HG03108 (cell line): ENCODE measurements around the gene IQSEC3.

Experiments used
- ATAC-seq: cut with Tn5 transposase; IDR thresholded peaks from one replicate; pipeline ENCODE4 v1.9.1; 2021; ENCODE audit warnings: moderate library complexity; ENCODE audit not compliant: unreplicated experiment

IQSEC3 gene

DNA sequence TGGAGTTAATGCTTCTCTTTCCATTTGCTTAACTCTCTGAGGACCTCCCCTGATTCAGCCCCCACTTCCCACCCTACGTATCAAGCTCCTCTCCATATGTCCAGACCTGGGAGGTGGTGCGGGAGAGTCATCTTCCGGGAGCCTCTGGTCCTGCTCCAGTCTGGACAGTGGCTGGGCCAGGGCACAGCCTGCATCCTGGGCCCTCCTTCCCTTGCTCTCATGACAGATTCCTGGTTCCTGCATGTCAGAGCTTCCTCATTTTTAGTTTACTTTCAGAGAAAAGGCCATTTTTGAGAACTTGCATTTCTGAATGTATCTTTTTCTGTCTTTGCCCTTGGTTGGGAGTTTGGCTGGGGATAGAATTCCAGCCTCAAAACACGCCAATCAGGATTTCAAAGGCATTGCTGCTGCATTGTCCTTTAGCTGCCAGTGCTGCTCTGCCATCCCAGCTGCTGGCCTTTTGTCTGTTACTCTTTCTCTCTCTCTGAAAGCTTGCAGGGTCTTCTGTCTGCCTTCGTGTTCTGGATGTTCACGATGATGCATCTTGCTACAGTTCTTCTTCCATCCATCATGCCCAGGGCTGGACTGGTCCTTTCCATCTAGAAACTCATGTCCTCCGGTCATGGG is 92.7 kb downstream of the IQSEC3 start:
- ATAC-seq: no peak

DNA sequence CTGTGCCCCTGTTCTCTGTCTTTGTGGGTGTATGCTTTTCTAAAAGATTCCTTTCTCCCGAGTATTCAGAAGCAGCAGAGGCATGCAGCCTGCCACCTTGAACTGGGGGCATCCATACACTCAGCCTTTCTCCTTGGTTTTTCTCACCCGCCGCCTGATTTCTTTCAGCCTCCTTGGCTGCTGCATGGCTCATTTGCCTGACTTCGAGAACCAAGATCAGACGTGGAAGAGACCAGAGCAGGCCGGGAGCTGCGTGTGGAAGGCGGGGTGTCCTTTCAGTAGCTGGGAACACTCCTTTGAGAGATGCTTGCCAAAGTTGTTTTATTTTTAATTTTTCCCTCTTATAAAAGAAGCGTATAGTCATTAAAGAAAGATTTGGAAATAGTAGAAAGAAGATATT is 94.3 kb downstream of the IQSEC3 start:
- ATAC-seq: no peak

DNA sequence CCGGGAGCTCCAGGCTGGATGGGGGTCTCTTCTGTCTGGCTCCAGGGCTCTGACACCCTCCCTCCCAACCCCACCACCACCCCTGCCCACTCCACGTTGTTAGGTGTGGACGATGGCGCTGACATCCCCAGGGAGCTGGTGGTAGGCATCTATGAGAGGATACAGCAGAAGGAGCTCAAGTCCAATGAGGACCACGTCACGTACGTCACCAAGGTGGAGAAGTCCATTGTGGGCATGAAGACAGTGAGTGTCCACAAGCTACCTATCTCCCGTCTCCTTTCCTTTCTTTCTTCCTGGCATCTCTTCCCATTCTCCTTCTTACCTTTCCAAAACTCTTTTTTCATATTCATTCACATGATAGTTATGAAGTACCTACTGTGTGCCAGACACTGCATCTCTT is 95.3 kb downstream of the IQSEC3 start:
- no peak for ATAC-seq

DNA sequence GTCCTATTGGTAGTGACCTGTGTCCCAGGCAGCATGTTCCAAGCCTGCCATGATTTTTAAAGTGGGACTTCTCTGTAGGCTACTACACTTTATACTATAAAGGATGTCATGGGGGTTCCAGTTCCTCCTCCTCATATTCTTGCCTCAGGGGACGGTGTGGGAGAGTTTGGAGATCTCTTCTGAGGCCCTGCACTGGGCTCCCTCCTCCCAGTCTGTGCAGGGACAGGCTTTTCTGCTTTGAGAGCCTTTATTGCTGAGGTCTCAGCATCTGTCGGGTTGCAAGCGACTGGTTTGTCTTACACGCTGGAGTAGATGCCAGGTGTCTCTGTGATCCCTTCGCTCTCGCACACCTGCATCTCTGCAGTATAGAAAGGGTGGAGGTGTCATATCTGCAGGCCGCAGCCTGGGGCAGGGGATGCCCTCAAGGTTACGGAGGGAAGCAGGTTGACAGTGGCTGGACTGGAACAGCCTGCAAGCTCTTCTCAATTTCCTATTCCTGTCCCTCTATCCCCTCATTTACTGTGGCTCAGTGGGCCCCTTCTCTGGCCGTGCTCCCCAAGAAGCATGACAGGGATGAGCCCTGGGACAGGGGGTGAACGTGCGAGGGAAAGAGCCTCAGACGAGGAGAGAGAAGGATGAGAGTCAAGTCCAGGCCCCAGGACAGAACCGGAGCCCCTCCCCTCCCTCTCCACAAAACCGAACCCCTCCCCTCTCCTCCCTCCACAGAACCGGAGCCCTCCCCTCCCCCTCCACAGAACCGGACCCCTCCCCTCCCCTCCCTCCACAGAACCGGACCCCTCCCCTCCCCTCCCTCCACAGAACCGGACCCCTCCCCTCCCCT is 96.1 kb downstream of the IQSEC3 start:
- no peak for ATAC-seq

DNA sequence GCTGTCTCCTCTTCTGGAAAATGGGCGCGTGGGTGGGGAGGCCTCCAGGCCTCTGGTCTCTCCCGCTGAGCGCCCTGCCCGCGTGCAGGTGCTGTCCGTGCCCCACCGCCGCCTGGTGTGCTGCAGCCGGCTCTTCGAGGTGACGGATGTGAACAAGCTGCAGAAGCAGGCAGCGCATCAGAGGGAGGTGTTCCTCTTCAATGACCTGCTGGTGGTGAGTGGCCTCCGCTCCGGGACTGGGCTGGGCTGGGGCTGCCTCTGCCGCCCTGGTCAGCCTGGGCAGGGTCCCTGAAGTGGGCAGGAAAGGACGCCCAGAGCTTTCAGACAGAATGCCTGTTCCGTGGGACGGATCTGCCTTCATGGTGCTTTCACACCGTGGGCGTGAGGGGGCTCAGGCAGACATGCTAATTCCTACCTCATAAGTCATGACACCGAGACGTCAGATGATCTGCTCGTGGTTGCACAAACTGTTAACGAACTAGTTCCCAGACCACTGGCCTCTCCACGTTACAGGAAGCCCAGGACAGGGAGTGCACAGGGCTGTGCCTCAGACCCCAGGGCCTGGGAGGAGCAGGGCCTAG is 96.9 kb downstream of the IQSEC3 start:
- ATAC-seq: no peak

DNA sequence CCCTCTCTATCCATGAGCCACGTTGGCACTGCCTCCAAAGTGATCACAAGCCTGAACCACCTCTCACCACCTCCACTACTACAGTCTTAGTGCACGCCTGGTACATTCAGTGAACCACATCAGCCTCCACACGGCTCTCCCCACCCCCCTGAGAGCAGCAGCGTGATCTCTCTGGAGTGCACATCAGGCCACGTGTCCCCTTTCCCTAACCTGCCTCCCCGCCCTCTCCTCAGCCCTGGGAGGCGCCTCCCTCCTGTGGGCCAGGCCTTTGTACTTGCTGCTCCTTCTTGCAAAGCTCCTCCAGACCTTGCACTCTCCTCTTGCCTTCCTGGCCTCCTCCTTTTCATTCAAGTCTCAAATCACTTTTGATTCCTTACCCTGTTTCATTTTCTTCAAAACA is 97.6 kb downstream of the IQSEC3 start:
- no peak for ATAC-seq

DNA sequence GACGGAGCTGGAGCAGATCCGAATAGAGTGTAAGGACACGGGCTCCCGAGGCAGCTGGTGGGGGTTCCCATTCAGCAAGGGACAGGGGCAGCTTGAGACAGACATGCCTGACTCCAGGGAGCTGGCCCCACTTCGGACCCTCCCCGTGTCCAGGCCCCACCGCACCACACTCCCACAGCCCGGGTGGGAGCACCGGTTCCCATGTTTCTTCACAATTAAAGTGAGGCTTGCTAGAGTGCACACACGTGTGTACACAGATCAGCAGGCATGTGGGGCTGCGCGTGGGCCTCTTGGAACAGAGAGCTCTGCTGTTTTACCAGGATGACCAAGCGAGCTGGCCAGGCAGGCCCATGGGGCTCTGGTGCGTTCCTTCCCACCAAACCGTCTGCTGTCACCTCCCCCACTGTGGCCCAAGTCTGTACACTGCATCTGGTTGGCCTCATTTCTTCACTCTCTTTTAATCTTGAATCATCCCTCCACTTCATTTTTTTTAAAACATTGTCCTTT is 99.3 kb downstream of the IQSEC3 start:
- no peak for ATAC-seq

DNA sequence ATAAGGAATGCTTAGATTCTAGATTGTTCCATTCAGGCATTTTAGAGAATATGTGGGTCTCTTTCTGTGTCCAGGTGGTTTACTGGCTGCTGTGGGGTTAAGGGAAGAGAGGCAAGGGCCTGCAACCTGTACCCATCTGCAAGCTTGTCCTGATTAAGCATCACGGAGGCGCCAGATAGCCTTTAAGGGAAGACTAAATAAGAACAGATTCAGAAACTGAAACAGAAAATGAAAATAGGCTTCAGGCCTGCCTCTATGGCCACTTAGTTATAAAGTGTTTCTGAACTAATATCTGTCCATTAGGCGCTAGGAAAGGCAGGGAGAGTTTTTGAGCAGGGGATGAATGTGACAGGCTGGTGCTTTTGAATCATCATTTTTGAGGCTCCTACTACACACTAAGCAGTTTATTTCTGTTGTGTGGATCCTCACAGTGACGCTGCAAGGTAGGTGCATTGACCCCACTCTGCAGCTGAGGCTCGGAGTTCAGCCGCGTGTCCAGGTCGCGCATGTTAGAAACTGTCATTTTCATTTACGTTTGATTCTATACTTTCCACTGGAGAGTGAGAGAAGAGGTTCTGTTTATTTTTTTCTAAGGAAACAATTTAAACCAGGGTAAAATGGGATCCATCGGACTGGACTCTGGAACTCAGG is 100.0 kb downstream of the IQSEC3 start:
- no peak for ATAC-seq

DNA sequence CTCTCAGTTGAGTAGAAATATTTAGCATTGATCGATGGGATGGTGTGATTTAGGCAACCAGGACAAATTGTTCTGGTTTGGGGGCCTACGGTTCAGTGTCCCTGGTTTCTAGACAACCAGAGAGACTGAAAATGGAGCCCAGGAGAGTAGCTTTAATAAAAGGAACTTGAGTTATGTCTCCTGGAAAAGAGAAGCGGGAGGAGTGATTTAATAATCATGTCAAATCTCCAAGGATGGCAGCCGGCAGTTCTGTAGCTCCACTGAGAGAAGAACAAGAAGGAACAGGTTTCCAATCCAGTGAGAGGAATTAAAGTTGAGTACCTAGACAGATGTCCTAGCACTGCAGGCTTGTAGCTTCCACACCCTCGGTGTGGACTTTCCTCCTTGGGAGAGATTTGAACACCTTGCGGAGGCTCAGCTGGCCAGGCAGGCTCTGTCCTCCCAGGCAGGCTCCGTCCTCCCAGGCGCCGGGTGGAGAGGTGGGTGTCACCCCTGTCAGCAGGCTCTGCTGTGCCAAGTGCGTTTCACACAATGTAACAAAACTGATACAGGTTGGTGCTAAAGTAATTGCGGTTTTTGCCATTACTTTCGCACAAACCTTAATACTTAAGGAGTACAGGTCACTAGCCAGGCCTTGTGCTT is 101.5 kb downstream of the IQSEC3 start:
- no peak for ATAC-seq

DNA sequence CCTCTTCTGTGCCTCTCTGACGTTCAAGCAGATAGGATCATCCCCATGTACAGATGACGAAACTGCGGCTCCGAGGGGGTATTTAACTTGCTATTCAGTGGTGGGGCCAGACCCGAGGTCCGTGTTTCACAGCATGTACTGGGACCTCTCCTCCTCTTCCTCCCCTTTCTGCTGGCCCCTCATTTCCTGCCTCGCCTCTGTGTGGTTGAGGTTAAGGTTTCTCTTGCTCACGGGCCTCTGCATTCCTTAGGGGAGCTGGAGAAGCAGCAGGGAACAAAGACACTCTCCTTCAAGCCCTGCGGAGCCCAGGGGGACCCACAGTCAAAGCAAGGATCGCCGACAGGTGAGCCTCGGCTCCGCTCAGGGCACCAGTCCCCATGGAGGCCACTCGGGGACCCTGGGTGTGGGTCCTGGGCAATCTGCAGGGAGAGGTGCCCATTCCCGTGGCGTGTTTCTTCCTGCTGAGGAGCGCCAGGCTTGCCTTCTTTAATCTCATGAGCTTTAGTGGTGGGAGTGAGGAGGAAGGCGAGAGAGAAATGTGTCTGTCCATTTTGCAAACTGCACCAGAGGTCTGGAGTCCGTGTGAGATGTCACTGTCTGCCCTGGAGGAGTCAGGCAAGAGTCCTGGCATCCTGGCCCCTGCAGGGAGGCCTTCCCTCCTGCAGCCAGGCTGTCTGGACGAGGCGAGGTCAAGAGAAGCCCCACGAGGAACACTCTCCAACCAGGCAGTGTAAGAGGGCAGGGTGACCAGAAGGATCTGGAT is 102.4 kb downstream of the IQSEC3 start:
- ATAC-seq: no peak

DNA sequence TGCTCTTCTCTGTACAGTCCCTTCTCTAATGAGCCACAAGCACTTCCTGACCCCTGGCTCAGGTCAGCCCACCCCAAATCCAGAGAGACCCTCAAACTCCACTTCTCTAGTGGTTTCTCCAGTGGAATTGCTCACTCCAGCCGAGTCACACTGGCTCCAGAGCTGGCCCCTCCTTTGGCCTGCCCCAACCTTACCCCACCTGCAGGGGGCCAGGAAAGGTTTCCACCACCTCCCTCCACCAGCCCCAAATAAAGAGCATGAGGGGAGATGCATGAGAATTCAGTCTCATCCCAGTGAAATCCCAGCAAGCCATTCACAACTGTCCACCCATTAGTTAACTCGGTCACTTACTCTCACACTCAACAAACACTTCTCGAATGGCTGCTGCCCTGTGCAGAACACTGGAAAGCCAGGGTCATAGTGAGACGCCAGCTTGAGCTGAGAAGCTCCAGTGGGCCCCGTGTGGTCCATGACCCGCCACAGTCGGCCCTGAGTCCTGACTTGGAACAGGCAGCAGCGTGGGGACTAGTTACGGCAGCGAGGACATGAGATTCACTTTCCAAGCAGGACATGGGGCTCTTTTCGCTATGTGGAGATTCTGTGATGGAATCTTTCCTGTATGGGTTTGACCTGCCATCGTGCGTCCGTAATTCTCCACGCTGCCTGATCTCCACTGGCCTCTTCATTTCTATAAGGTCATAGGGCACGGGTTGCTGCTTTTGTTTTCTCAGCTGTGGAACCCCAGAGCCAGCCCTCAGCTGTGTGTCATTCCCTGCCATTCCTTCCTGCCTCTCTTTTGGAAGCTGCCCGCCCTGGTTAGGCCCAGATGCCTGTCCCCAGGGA is 103.2 kb downstream of the IQSEC3 start:
- no peak for ATAC-seq

DNA sequence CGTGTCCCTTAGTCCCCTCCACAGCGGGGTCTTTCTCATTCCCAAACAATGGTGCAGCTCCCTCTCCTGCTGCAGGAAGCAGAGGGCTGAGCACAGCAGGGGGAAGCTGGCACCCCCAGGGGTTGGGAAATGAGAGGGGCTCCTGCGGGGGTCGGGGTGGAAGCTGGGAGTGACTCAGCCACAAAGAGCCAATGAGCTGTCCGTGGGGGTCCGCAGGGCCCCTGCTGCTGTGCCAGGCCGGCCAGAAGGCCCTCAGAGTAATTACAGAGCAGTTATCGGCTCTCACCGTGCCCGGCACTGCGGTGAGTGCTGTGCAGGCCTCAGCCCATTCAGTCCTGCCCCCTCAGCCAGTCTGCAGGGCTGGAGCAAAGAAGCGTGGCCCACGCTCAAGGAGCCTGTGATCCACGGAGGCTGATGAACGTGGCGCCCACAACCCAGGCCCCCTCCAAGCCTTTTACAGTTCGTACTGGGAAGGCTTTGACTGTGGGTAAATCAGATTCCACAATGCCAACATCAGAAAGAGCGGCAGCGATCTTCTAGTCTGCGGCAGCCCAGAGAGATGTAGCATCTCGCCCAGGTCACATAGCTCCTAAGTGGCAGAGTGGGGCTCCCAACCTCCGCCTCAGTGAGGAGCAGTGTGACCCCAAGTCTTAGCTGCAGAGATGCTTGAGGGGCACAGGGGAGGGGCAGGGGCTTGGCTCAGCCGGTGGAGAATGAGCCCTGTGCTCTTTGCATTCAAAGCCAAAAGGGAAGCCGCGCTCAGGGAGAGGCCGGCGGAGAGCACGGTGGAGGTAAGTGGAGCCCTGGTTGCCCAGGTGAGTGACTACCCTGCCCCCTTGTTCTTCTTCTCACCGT is 104.0 kb downstream of the IQSEC3 start:
- no peak for ATAC-seq

DNA sequence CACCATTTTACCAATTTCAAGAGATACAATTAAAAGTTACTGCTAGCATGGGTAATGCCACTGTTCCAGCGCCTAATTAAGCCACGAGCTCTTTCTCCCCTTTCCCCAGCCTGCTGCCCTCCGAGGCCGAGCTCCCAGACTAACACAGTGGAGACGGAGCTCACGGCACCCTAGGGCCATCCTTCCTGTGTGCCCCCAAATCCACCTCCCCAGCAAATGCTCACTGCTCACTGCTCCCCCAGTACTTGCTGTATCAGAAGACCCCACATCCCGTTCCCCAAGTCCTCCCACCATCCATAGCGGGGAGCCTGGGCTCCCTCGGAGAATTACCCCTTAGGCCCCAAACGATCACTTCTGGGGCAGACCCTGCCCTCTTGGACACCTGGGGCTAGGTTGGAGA is 104.7 kb downstream of the IQSEC3 start:
- ATAC-seq: no peak

DNA sequence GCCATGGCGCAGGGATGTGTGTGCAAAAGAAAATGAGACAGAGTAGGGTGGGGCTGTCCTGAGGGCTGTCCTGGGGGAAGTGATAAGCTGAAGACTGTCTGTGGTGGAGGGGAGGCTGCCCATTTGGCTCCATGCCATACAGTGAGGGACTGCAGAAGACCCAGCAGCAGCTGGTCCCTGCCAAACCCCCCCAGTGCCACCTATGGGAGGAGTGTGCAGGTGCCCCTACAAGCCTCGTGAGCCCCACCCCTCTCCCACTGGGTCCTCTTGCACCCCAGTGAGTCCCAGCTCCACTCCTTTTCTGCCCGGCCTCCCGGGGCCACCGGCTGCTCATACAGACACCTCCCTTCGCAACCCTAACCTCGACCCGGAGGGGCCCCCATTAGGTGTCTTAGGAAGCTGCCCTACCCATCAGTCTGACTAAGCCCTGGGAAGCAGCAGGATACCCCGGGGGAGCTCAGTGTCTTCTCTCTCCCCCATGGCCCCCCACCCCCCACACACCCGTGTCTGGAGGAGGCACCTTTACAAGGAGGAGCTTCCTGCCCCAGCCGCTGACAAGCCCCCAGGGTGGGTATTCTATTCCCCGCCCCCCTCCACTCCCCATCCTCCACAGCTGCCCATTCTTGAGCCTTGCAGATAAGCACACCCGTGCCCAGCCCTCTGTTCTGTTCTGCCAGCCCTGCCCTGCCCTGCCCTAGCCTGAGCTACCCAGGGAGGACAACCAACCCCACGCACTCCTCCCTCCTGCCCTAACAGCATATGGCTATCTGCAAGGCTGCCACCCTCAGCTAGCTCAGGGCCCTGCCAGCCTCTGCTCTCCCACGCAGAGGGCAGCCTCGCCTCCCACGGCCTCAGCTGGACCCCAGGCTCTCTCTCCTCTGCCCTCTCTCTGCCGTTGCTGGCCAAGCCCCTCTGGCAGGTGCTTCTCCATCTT is 105.4 kb downstream of the IQSEC3 start:
- no peak for ATAC-seq

DNA sequence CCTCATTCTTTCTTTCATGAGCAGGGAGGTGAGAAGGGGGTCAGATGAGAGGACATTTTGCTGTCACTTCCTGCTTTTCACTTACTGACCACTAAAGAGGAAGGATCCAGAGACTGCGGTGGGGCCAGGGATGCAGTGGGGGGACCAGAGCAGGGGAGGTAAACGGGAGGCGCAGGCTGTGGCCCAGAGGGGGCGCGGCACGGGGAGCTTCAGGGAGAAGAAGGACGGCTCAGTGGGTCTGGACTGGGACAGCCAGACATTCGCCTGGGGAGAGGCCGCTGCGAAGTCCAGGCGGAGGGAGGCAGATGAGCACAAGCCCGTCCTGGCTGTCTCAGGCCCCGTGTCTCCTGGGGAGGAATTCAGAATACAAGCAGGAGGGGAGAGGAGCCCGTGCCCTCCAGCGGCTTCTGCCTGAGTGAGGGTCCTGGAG is 106.2 kb downstream of the IQSEC3 start:
- no peak for ATAC-seq

DNA sequence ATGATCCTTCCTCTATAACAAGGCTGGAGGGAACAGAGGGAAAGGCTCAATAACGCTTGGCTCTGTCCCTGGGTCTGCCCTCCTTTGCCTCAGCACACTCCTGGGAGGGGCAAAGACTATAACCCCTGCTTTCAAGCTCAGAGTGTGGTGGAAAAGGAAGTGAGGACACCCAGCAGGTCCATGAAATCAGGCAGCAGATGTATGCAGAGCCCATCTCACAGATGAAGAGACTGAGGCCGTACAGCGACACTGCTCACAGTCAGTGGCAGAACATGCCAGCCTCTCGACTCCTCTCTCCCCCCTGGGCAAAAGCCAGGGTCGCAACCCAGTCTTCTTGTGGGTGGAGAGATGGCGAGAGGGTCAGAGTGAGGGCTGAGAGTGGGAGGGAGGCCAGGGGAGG is 107.6 kb downstream of the IQSEC3 start:
- no peak for ATAC-seq

DNA sequence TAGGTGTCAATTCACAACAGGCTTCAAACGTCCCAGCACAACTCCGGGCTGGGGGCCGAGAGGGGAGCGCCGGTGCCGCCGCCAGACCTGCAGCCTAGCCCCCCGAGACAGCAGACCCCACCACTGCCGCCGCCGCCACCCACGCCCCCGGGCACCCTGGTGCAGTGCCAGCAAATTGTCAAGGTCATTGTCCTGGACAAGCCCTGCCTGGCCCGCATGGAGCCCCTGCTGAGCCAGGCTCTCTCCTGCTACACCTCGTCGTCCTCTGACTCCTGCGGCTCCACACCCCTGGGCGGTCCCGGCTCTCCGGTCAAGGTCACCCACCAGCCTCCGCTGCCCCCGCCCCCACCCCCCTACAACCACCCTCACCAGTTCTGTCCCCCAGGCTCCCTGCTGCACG is 108.0 kb downstream of the IQSEC3 start:
- ATAC-seq: no peak
